ENCODE measurements around the gene IRX4. TPM values are rescaled to one million over a fixed set of nuclear protein-coding genes. Genes with fewer than 3 reads are reported as not detected.

IRX4 gene
- total RNA-seq, 4 donors from 2014 or later = not detected

DNA sequence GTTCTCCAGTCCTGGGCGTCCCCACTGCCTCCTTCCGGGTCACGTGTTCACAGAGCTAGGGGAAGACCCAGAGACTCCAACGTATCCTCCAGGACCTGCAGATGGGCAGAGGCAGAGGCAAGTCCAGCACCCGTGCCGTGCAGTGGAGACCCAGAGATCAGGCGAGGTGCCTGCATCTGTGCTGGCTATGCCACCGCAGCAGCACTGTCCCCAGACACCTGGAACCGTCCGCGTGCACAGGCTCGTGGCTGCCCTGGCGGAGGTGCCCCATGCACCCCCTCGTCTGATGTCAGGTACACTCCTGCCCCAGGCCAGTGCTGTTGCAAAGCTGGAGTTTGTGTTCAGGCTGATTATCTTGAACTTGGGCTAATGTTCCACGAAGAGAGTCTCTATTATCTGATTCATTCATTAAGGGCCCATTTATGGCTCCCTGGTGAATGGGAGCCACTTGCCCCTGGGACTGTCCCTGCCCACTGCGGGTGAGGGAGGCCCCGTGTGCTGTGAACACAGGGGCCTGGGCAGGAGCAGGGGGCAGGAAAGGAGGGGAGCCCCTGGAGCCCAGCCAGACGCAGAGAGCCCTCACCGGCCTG lies 13.7 kb downstream of the IRX4 start:
- Histone ChIP-seq H3K4me1 (no peaks in the 10 kb centered on the region), H3K27ac (no peak overlapping the region), H3K27me3 (peaks cover 0 to 49% of the 10 kb centered on the region in 2 donors), H3K9me3 (no peaks in the 10 kb centered on the region), H3K36me3 (no peaks in the 10 kb centered on the region), H3K4me3 (no peak overlapping the region)
- DNase-seq (ENCODE audit: low spot score in 2 of 2) = no peak
- 62 to 69% methylated on average over 19 of the region's 19 CpGs for WGBS, 2 donors
- TF ChIP-seq POLR2A (IDR thresholded peaks at IDR 0.05) (no peak), EP300 (IDR thresholded peaks at IDR 0.05) (no peak)
- TF ChIP-seq, protein P1, sequence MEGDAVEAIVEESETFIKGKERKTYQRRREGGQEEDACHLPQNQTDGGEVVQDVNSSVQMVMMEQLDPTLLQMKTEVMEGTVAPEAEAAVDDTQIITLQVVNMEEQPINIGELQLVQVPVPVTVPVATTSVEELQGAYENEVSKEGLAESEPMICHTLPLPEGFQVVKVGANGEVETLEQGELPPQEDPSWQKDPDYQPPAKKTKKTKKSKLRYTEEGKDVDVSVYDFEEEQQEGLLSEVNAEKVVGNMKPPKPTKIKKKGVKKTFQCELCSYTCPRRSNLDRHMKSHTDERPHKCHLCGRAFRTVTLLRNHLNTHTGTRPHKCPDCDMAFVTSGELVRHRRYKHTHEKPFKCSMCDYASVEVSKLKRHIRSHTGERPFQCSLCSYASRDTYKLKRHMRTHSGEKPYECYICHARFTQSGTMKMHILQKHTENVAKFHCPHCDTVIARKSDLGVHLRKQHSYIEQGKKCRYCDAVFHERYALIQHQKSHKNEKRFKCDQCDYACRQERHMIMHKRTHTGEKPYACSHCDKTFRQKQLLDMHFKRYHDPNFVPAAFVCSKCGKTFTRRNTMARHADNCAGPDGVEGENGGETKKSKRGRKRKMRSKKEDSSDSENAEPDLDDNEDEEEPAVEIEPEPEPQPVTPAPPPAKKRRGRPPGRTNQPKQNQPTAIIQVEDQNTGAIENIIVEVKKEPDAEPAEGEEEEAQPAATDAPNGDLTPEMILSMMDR (IDR thresholded peaks at IDR 0.05) = no peak

DNA sequence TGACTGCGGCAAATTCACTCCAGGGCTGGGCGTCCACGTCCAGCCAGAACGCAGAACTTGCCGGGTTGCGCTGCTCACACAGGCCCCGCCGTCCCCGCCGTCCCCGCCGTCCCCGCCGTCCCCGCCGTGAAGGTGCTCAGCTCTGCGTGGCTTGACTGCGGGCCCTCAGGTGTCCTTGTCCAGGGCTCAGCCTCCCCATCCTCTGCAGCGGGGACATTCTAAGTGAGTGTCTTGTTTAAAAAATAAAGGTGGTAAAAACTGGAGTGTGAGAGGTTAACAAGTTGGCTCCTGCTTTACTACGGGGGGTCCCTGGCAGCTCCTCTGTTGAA lies 14.9 kb downstream of the IRX4 start:
- Histone ChIP-seq H3K27me3 (peaks cover 0 to 37% of the 10 kb centered on the region in 2 donors), H3K9me3 (no peaks in the 10 kb centered on the region), H3K36me3 (no peaks in the 10 kb centered on the region), H3K4me3 (no peak overlapping the region), H3K27ac (no peak overlapping the region), H3K4me1 (no peaks in the 10 kb centered on the region)
- 44 to 61% methylated on average over 13 to 20 of the region's 20 CpGs for WGBS, 2 donors
- no peak for DNase-seq (ENCODE audit: low spot score in 2 of 2)
- TF ChIP-seq, protein P1 (IDR thresholded peaks at IDR 0.05) = no peak
- no peak for TF ChIP-seq EP300 (IDR thresholded peaks at IDR 0.05)

DNA sequence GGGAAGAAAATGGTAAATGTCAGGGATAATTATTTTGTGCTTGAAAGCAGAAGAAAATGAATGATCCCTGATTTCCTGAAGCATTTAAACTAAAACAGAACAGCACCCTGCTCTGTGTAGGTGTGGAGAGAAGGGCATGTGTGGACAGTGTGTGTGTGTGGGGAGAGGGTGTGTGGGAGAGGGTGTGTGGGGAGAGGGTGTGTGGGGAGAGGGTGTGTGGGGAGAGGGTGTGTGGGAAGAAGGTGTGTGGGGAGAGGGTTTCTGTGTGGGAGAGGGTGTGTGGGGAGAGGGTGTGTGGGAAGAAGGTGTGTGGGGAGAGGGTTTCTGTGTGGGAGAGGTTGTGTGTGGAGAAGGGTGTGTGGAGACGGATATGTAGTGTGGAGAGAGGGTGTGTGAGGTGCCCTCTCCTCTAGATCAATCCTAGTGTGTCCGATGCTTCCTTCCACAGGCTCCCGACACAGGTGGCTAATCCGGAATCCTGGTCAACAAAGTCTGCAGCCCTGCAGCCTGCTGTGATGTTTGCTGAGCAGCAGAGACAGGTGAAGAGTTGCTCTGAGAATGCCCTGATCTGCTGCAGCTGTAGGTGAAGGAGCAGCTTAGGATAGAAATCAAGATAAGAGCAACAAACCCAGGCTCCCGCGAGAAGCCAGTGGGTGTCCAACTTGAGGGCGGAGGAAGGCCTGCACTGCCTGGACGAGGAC lies 15.5 kb downstream of the IRX4 start:
- no peaks in the 10 kb centered on the region for H3K36me3 ChIP-seq
- no peak for DNase-seq (ENCODE audit: low spot score in 2 of 2)
- TF ChIP-seq POLR2A (IDR thresholded peaks at IDR 0.05) = no peak
- TF ChIP-seq, protein P1 (IDR thresholded peaks at IDR 0.05) = no peak
- no peak for TF ChIP-seq EP300 (IDR thresholded peaks at IDR 0.05)
- no peaks in the 10 kb centered on the region for H3K4me1 ChIP-seq
- no peaks in the 10 kb centered on the region for H3K9me3 ChIP-seq
- peaks cover 0 to 33% of the 10 kb centered on the region in 2 donors for H3K27me3 ChIP-seq
- H3K4me3 ChIP-seq = no peak overlapping the region
- H3K27ac ChIP-seq = no peak overlapping the region
- 33 to 44% methylated on average over 8 of the region's 8 CpGs for WGBS, 2 donors

DNA sequence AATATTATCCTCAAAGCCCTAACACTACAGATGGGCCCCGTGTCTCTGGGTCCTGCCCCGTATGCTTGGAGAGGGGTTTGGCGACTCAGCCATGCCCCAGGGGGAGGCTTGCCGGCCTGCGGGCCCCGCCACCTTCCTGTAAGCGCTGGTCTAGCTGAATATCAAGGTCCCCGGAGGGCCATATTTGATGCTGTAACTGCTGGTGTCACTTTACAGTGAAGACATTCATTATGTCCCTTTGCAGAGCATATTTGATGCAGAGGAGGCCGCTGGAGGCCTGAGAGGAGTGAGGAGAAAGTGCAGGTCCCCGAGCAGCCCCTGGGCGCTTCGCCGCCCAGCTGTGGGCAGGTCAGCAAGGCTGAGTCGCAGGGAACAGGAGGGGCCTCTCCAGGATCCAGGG lies 16.8 kb downstream of the IRX4 start:
- no peak overlapping the region for H3K4me3 ChIP-seq
- no peaks in the 10 kb centered on the region for H3K36me3 ChIP-seq
- peaks cover 0 to 28% of the 10 kb centered on the region in 2 donors for H3K27me3 ChIP-seq
- DNase-seq (ENCODE audit: low spot score in 2 of 2) = no peak
- no peak for TF ChIP-seq EP300 (IDR thresholded peaks at IDR 0.05)
- TF ChIP-seq, protein P1 (IDR thresholded peaks at IDR 0.05) = no peak
- TF ChIP-seq POLR2A (IDR thresholded peaks at IDR 0.05) = no peak
- 51 to 52% methylated on average over 11 to 14 of the region's 14 CpGs for WGBS, 2 donors
- H3K4me1 ChIP-seq = no peaks in the 10 kb centered on the region
- H3K27ac ChIP-seq = no peak overlapping the region
- H3K9me3 ChIP-seq = no peaks in the 10 kb centered on the region

DNA sequence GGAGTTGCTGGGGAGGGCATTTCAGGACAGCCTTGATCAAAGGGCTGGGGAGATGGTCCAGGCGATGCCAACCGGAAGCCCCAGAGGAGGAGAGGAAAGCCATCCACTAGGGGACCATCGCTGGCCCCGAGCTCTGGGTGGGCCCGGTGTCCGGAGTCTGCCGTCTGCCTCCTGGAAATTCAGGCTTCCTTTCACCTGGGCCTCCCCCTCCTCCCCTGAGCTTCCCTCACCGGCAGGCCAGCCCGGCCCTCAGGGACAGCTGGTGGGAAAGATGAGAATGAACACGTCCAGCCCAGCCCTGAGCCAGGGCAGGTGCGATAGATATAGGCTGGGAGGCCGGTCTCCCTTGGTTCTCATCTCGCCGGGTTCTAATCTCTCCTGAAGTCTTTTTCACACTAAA lies 17.2 kb downstream of the IRX4 start:
- no peak for DNase-seq (ENCODE audit: low spot score in 2 of 2)
- peaks cover 0 to 28% of the 10 kb centered on the region in 2 donors for H3K27me3 ChIP-seq
- TF ChIP-seq, protein P1 (IDR thresholded peaks at IDR 0.05) = no peak
- no peak for TF ChIP-seq POLR2A (IDR thresholded peaks at IDR 0.05)
- no peak for TF ChIP-seq EP300 (IDR thresholded peaks at IDR 0.05)
- H3K9me3 ChIP-seq = no peaks in the 10 kb centered on the region
- H3K4me3 ChIP-seq = no peak overlapping the region
- H3K36me3 ChIP-seq = no peaks in the 10 kb centered on the region
- WGBS, 2 donors = 77 to 81% methylated on average over 11 to 13 of the region's 14 CpGs
- no peaks in the 10 kb centered on the region for H3K4me1 ChIP-seq
- no peak overlapping the region for H3K27ac ChIP-seq

Data from tibial nerve (tissue), 4 donors.